ENCODE data around the gene HEATR9.
A peak's percentile ranks its signal among the peaks of the same experiment; 100 is the strongest.

Gene HEATR9

GRCh38 chr17:35893751-35894150 is 25.1 kb upstream of the HEATR9 start:
- DNase-seq = no peak

DNA sequence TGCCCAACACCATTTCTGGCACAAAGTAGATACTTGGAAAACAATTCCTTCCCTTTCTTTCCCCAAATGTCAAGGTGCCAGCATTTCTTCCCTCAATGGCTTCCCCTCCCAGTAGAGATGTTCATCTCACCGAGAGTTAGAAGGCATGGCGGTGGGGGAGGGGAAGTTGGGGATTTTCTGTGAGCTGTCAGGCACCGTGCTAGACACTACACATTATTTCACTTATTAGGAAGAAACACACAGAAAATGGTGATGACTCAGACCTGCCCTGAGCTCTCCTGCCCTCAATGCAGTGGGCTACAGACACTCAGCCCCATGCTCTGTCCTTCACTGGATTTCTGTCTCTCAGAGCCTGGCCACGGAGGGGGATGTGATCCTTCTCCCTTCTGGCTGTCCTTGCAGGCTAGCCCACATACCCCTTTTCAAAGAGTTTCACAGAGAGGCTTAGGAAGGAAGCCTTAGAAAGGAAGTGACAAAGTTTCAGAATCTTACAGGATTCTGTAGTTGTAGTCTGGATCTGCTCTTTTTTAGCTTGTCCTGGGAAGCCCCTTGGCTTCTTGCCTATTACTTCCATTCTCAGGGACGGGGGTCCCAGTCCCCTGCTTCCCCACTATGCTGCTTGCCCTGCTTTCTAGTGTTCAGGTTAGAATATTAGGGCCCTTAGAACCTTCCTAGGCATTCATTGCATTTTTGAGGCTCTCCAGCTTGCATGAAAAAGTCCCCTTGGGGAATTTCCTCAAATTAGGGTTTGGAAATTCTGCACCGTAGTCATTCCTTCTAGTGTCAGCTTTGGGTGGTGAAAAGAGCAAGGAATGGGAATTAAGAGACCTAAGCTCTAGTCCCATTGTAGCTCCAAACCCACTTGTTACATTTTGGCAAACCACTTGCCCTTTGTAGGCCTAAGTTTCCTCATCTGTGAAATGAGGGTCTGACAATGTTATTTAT is 23.7 kb upstream of the HEATR9 start:
- no peak for DNase-seq

GRCh38 chr17:35891269-35891668 is 22.6 kb upstream of the HEATR9 start:
- no peak for DNase-seq

GRCh38 chr17:35890774-35891155 is 22.1 kb upstream of the HEATR9 start:
- no peak for DNase-seq

GRCh38 chr17:35889818-35890773 is 21.4 kb upstream of the HEATR9 start:
- DNase-seq = no peak

DNA sequence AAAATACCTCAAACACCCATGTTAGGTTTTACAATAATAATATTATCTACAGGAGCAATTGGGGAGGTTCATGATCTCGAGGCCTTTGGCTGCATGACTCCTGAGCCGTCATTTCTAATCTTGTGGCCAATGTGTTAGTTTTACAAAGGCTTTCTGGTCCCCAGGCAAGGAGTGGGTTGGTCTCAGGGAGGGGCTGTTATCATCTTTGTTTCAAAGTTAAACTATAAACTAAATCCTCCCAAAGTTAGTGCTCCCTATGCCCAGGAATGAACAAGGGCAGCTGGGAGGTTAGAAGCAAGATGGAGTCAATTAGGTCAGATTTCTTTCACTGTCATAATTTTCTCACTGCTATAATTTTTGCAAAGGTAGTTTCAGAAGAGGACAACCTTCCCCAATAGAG is 20.6 kb upstream of the HEATR9 start:
- DNase-seq = no peak

DNA sequence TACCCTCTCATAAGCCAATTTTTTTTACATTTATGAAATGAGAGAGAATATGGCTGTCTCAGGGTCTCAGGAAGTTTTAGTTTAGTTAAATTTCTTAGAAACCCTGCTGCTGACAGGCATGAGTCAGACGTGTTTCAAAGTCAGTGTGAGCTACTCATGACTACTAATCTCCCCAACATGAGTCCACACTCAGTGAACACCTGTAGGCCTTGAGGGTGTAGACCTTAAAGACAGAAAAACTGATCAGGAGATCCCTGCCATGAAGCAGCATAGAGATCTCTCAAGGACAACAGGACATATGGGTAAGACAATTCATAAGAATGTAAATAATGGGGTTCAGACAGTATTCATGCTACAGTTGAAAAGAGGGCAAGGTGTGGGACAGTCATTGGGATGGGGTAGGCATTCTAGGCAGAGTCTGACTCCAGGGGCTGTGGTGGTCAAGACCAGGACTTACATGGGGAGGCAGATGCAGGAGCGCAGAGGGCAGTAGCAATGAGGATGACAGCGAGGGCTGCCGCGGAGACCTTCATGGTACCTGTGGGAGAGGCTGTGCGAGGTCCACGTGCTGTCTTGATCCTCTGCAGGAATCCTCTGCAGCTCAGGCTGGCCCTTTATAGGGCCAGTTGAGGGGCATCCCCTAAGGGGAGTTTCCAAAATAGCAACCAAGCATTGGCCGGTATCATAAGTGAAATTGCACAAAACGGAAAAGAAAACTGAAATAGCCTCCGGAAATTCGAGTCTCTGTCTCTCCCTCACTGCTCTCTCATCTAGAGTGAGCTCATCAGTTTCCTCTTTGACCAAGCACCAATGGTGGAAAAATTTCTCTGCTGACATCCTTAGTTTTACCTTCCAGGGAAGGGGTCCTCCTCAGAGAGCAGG is 11.3 kb upstream of the HEATR9 start, which contains the start of gene CCL5:
TSS of gene CCL5 (minus strand) at position 588 of the 882 bp plus-strand sequence.
- no peak for DNase-seq

- no peak for DNase-seq
Observed at GRCh38 chr17:35878361-35878760, 9.7 kb upstream of the HEATR9 start.

- no peak for DNase-seq
Observed at GRCh38 chr17:35877345-35878029, 8.8 kb upstream of the HEATR9 start.

DNA sequence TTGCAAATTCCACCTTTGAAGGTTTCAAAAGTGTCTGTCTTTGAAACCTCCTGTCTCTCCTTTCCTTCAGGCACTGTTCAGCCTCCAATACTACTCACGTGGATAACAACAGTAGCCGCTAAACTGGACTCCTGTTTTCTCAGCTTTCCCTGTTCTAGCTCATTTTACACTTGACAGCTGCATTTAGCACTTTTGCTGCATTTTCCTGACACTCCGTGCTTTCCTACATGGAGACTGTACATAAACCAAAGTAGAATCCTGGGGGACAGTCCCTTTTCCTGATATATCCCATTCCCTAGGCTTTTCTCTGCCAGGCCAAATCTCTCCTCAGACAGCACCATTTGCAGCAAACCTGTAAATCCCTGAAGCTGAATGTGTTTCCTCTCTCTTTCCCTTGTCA is 7.8 kb upstream of the HEATR9 start:
- DNase-seq = no peak

DNA sequence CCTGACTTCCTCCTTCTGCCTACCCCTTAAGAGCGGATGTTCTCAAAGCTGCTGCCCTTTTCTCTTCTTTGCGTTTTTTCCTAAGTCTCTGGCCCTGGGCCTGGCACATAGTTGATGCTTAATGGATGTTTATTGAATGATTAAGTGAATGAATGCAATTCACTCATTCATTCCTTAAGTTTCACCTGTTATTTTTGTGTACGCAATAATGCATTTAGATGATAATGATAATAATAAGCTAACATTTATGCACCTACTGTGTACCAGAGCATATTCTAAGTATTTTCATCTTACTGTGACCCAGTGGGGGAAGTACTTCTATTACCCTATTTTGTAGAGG is 7.1 kb upstream of the HEATR9 start:
- DNase-seq = no peak

DNA sequence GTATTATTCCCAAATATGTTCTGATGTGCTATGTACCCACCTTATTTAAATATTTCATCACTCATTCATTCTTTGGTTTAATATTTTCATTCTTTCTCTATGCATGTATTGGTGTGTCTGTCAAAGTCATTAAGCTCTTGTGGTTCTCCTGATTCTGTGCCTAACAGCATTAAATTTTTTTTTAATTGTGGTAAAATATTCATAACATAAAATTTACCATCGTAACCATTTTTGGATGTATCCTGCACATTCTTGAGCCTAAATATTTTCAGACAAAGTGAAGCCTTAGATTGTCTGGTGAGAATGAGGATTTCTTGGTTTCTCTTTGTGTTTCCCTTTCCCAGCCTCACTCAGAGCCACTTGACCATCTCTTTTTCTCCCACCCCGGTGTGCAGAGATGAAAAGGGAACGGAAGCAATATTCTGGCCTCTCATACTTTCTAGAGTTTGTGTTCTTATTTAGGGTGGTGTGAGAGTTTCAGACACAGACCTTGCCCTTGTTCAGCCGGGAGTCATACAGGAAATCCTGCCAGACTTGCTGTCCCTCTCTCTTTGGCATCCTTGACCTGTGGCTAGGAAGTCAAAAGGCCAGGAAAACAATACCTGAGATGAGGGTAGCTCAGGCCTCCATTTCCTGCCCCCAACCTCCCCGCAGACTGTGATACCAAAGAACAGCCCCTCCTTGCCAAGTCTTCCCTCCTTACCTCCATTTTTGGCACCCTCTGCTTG is 6.5 kb upstream of the HEATR9 start:
- no peak for DNase-seq

- DNase-seq = no peak
Observed at GRCh38 chr17:35872196-35872980, 3.7 kb upstream of the HEATR9 start.

GRCh38 chr17:35870906-35871819 is 2.5 kb upstream of the HEATR9 start:
- DNase-seq = peak in 1 of 4 experiments; percentile 13

DNA sequence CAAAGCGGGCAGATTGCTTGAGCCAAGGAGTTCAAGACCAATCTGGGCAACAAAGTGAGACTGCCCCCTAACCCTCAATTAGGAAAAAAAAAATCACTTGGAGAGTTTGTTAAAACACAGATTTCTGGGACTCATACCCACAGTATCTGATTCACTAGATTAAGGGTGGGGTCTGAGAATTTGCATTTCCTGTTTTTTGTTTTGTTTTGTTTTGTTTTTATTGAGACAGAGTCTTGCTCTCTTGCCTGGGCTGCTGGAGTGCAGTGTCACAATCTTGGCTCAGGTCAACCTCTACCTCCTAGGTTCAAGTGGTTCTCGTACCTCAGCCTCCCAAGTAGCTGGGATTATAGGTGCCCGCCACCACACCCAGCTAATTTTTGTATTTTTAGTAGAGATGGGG is 1.1 kb downstream of the HEATR9 start:
- no peak for DNase-seq

DNA sequence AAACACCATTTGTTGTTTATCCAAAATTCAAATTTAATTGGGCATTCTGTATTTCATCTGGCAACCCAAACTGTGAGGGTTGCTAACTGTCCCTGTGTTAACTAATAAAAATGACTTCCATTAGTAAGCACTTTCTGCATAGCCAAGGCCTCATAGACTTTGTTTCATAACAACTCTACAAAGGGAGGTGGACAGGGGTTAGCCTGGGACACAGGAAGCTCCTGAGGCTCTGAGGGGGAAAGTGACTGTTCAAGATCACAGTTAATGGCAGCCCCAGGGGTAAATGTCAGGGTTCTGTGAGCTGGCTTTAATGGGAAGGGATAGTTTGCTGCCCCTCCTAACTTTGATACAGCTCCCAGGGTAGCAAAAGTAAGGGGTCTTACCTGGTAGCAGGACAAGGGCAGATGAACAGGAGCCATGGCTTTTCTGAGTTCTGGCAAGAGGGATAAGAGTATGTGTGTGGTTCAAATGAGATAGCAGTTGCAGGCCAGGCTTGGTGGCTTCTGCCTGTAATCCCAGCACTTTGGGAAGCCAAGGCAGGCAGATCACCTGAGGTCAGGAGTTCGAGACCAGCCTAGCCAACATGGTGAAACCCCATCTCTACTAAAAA is 2.2 kb downstream of the HEATR9 start:
- DNase-seq = no peak

DNA sequence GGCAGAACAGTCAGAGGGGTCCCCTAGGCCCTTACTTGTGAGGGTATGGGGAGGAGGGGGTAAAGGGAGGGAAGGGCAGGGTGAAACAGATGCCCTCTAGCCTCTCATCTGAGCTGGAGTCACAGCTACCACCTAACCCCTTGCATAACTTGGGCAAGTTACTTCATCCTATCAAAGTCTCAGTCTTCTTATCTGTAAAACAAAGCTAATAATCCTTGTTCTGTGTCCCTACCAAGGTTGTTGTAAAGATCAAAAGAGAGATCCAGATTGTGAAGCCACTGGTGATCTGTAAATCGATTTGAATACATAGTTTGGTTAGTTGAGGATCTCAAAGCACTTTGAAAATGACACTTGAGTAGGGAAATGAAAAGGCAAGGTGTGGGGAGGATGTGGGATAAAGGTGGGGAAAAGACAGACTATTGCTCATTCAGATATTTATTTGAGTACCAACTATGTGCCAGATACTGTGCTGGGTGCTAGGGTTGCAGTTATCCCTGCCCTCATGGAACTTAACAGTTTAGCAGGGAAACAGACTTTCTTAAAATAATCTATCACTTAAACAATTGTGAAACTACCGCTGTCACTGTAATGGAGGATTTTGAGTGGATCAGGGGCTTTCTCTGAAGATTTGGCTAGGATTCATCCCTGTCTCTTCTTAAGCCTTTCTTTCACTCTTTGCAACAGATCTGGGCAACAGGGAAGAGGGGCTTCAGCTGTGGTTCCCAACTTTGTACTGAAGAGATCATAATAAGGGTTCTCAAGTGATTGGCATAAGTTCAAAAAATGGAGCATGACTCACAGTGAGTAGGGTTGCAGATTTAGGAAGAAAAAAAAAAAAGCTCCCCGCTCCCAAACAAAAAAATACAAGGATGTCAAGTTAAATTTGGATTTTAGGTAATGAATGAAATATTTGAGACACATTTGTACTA is 3.0 kb downstream of the HEATR9 start:
- DNase-seq = no peak

DNA sequence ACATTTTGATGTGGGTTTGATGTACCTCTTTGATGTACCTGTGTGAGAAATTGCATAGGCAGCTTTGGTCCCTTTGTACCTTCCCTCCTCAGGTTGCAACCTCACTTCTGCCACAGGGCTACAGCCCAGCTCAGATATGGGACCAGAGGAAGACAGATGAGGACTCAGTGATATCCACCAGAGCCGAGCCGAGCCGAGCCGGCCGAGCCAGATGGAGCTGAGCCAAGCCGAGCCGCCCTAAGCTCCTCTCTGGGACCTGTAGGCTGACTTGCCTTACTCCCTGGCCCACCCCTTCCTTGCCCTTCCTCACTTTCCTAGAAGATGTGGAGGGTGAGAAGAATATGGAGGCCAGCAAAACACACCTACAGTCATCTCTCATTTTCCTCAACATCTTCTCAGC is 3.8 kb downstream of the HEATR9 start:
- no peak for DNase-seq
